Activated naive CD4-positive, alpha-beta T cell treated with anti-CD3 and anti-CD28 coated beads, Interleukin-2, amount 50 U/mL, for 72 hours (primary cell): ENCODE results near the gene ACP7. TPM values are rescaled to one million over a fixed set of nuclear protein-coding genes. Genes with fewer than 3 reads are reported as not detected.
A peak's percentile ranks its signal among the peaks of the same experiment; 100 is the strongest.

Experiments used
- ATAC-seq, 2 donors: fragments of 150-1000 bp; cut with Tn5 transposase; 2 replicates each; pipeline ENCODE4 v1.10.0; 2021; ENCODE audit warnings: mild to moderate bottlenecking in 2 of 2, moderate library complexity in 2 of 2
- DNase-seq, 2 donors: peaks; one replicate each; pipeline ENCODE4 v3.0.0; 2021 to 2022; ENCODE audit warnings: low spot score in 2 of 2
- H3K27ac Mint-ChIP-seq, 2 donors: one replicate each; pipeline ENCODE4 v1.8.0; 2022; ENCODE audit warnings: mild to moderate bottlenecking in 2 of 2, mixed read lengths in 2 of 2
- H3K36me3 Mint-ChIP-seq, 2 donors: one replicate each; pipeline ENCODE4 v1.8.0; 2022; ENCODE audit warnings: mixed read lengths in 2 of 2
- H3K9me3 Mint-ChIP-seq, 2 donors: one replicate each; pipeline ENCODE4 v1.8.0; 2022; ENCODE audit warnings: mixed read lengths in 2 of 2
- total RNA-seq, 2 donors: library from RNA; stranded (reverse); gene quantifications; one replicate each; pipeline ENCODE4 v1.2.3, GENCODE V29; 2022

ACP7 gene
- total RNA-seq, 2 donors from 2014 or later: 0.08 TPM; not detected in 1

- Mint-ChIP-seq H3K9me3 (no peaks in the 10 kb centered on the region), H3K27ac (no peak overlapping the region), H3K36me3 (no peaks in the 10 kb centered on the region)
- ATAC-seq (no peak), DNase-seq (no peak)
Observed at GRCh38 chr19:39146091-39146490, 61.9 kb downstream of the ACP7 start.

- ATAC-seq: no peak
- no peak for DNase-seq
- Mint-ChIP-seq H3K27ac (peak overlapping the region in 1 of 2 donors; percentile 52), H3K9me3 (no peaks in the 10 kb centered on the region), H3K36me3 (no peaks in the 10 kb centered on the region)
Observed at GRCh38 chr19:39146686-39147450, 62.7 kb downstream of the ACP7 start.

DNA sequence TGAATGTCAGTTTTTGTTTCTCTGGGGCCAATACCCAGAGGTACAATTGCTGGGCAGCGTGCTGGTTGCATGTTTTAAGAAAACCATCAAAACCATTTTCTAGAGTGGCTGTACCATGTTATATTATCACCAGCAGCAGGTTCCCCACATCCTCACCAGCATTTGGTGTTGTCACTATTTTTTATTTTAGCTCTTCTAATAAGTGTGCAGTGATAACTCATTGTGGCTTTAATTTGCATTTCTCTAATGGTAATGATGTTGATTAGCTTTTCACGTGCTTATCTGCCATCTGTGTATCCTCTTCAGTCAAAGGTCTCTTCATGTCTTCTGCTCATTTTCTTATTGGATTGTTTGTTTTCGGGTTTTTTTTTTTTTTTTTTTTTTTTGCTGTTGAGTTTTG is 63.3 kb downstream of the ACP7 start:
- Mint-ChIP-seq H3K27ac (no peak overlapping the region), H3K9me3 (no peaks in the 10 kb centered on the region), H3K36me3 (no peaks in the 10 kb centered on the region)
- DNase-seq (no peak), ATAC-seq (no peak)

- no peak overlapping the region for H3K27ac Mint-ChIP-seq
- ATAC-seq (no peak), DNase-seq (no peak)
- H3K9me3 Mint-ChIP-seq: no peaks in the 10 kb centered on the region
- no peaks in the 10 kb centered on the region for H3K36me3 Mint-ChIP-seq
Observed at GRCh38 chr19:39148939-39149529, 64.9 kb downstream of the ACP7 start.

DNA sequence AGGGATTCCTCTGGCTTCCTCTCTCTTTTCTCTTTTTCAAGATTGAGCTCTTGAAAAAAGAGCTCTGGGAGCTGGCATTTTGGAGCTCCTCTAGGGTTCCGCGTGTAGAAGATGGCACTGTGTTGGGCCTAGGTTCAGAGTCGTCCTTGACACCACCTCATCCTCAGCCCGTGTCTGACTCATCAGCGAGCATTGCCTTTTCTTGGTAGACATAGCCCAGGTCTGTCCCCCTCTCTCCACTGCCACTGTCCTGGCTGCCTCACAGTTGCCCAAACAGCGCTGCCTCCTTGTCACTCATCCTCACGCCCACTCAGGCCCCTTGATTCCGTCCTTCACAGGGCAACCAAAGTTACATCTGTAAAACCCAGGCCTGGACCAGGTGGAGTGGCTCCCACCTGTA is 66.1 kb downstream of the ACP7 start:
- no peaks in the 10 kb centered on the region for H3K9me3 Mint-ChIP-seq
- DNase-seq (no peak), ATAC-seq (no peak)
- H3K27ac Mint-ChIP-seq: peak overlapping the region in 1 of 2 donors; percentile 9
- no peaks in the 10 kb centered on the region for H3K36me3 Mint-ChIP-seq

- H3K9me3 Mint-ChIP-seq: no peaks in the 10 kb centered on the region
- no peak for DNase-seq
- H3K36me3 Mint-ChIP-seq: no peaks in the 10 kb centered on the region
- H3K27ac Mint-ChIP-seq: peak overlapping the region in 1 of 2 donors; percentile 7
- no peak for ATAC-seq
Observed at GRCh38 chr19:39150807-39151600, 66.8 kb downstream of the ACP7 start.

- ATAC-seq: no peak
- no peak overlapping the region for H3K27ac Mint-ChIP-seq
- H3K9me3 Mint-ChIP-seq: no peaks in the 10 kb centered on the region
- no peak for DNase-seq
- H3K36me3 Mint-ChIP-seq: no peaks in the 10 kb centered on the region
Observed at GRCh38 chr19:39152066-39152465, 67.9 kb downstream of the ACP7 start.

DNA sequence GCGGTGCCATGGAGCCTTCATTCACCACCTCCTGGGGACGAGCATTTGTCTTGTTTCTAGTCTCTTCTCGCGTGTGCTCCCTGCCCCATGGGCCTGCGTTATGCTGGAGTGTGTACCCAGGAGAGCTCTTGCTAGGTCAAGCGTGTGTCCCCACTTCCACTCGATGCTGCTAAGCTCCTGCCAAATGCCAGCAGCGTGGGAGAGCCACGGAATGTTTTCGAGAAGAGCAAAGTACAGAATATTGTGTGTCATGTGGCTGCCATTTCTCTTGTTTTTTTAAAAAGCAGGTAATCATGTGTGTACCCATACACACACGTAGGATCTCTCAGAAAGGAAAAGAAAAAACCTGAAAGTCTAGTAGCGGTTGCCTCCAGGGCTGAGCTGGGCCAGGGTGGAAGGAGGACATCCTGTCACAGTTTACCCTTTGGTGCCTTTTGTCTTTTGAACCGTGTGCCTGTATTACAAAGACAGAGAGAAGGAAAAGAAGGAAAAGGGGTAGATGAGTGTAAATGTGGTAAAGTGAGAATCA is 70.0 kb downstream of the ACP7 start:
- Mint-ChIP-seq H3K9me3 (no peaks in the 10 kb centered on the region), H3K27ac (peak overlapping the region in 1 of 2 donors; percentile 91), H3K36me3 (no peaks in the 10 kb centered on the region)
- DNase-seq (no peak), ATAC-seq (no peak)

DNA sequence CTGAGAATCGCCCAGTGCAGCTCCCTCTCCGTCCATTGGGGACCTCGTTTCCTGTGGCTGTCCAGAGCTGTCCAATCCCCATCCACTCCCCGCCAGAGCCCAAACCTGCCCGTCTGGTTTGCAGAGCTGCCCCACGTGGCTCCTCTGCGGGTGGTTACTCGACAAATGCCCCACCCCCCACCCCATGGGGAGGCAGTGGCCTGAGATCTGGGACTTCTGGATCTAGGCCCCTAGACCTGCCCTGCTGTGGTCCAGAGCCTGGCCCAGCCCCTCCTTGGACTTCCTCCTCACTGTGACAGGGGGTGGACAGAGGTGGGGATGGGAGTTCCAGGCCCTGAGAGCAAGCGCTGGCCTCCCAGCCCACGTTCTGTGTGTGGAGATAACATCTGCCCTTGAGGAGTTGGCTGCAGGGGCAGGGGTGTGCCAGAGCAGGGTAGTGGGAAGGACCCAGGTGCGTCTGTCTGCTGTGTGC is 70.5 kb downstream of the ACP7 start:
- Mint-ChIP-seq H3K27ac (no peak overlapping the region), H3K9me3 (no peaks in the 10 kb centered on the region), H3K36me3 (no peaks in the 10 kb centered on the region)
- no peak for DNase-seq
- no peak for ATAC-seq

- Mint-ChIP-seq H3K27ac (no peak overlapping the region), H3K36me3 (no peaks in the 10 kb centered on the region), H3K9me3 (no peaks in the 10 kb centered on the region)
- DNase-seq: no peak
- no peak for ATAC-seq
Observed at GRCh38 chr19:39155114-39155700, 71.0 kb downstream of the ACP7 start.

DNA sequence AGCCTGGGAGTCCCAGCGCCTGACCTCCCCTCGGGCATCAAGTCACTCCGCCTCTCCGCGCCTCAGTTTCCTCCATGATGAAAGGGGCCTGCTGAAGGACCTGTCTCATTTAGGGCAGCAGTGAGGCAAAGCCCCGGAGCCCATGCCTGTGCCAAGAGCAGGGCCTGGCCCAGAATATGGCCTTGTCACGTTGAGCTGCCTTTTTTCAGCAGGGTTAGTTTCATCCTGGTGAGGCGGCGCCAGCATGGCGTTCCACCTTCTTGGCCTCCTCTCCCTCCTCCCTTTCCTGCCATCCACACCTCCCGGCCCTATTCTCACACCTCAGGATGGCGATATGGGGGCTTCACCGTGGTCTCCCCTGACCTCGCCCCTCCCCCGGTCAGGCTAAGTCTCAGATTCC is 71.6 kb downstream of the ACP7 start:
- Mint-ChIP-seq H3K36me3 (no peaks in the 10 kb centered on the region), H3K9me3 (no peaks in the 10 kb centered on the region), H3K27ac (no peak overlapping the region)
- ATAC-seq (no peak), DNase-seq (no peak)

GRCh38 chr19:39156326-39157230 is 72.4 kb downstream of the ACP7 start:
- Mint-ChIP-seq H3K9me3 (no peaks in the 10 kb centered on the region), H3K27ac (no peak overlapping the region), H3K36me3 (no peaks in the 10 kb centered on the region)
- no peak for DNase-seq
- peak in 1 of 2 donors; percentile 20 for ATAC-seq

GRCh38 chr19:39157275-39157996 is 73.3 kb downstream of the ACP7 start:
- H3K27ac Mint-ChIP-seq: peak overlapping the region in 1 of 2 donors; percentile 73
- H3K9me3 Mint-ChIP-seq: no peaks in the 10 kb centered on the region
- ATAC-seq (no peak), DNase-seq (no peak)
- H3K36me3 Mint-ChIP-seq: no peaks in the 10 kb centered on the region

DNA sequence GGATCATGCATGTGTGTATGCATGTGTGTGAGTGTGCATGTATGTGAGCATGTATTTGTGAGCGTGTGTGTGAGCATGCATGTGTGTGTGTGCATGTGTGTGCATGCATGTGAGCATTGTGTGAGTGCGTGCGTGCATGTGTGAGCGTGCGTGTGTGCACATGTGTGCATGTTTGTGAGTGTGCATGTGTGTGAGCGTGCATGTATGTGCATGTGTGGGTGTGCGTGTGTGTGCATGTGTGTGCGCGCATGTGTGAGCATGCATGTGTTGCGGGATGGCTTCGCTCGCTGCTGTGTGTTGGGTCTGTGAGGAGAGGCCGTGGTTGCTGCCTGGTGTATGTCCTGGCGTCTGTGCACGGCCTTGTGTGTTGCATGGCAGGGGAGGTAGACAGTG is 73.8 kb downstream of the ACP7 start:
- H3K27ac Mint-ChIP-seq: no peak overlapping the region
- no peaks in the 10 kb centered on the region for H3K36me3 Mint-ChIP-seq
- no peaks in the 10 kb centered on the region for H3K9me3 Mint-ChIP-seq
- ATAC-seq: no peak
- no peak for DNase-seq

DNA sequence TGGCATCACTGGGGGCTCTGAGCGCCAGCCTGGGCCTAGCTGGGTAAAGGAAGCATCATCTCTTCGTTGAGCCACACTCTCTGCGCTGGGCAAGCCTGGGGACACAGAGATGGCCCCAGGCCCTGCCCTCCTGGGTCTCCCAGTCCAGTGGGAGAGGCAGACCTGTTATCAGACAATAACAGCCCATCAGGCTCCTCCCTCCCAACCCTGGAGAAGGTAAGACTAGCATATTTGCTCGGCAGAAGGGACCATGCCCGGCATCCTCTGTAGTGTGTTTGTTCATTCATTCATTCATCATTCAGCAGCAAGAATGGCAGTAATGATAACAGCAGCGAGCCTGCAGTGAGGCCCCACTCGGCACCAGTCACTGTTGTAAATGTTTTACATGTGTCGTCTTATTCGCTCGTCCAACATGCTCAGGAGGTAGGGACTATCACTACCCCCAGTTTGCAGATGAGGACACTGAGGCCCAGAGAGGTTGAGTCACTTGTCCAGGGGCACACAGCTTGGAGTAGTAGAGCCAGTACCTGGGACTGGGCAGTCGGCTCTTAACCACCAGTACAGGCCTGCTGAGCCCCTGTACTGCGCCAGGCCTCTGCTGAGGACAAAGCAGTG is 74.6 kb downstream of the ACP7 start:
- Mint-ChIP-seq H3K36me3 (no peaks in the 10 kb centered on the region), H3K27ac (no peak overlapping the region), H3K9me3 (no peaks in the 10 kb centered on the region)
- ATAC-seq: no peak
- DNase-seq: no peak
